IMR-90 (cell line): Measurements from ENCODE around the gene TRPM7. TPM values are rescaled to one million over a fixed set of nuclear protein-coding genes. Genes with fewer than 3 reads are reported as not detected.

Source experiments
- ATAC-seq: fragments of 200-7000 bp; cut with Tn5 transposase; 2 replicates; pipeline ENCODE4 v1.9.1; 2020; ENCODE audit warnings: low read depth, mild to moderate bottlenecking, moderate library complexity
- BruUV-seq: library from RNA; stranded (reverse); fragments of 400-500 nt; replicated peaks from 2 replicates; lab custom pipeline; 2021; lab: Mats Ljungman, UMichigan
- CTCF ChIA-PET: fragments of 300-600 bp; formaldehyde crosslinking; extraction: SDS; loops from one replicate; lab custom pipeline; 2021; ENCODE audit warnings: antibody characterized with exemption; lab: Yijun Ruan, JAX
- POLR2A ChIA-PET: fragments of 300-600 bp; sonication (Branson Sonifier 250); formaldehyde crosslinking; loops from one replicate; lab custom pipeline; 2022; ENCODE audit warnings: antibody characterized with exemption; ENCODE audit not compliant: unreplicated experiment; lab: Charles Lee
- DNase-seq: peaks from one replicate; pipeline ENCODE4 v3.0.0; 2013
- H2AFZ ChIP-seq: replicated peaks from 2 replicates; pipeline ENCODE3; 2013; ENCODE audit warnings: low read length, mild to moderate bottlenecking; ENCODE audit not compliant: poor library complexity
- H2AK5ac ChIP-seq: 2 replicates; pipeline ENCODE4 v1.6.1; 2013; ENCODE audit warnings: low read depth, low read length, inconsistent platforms
- H2AK9ac ChIP-seq: replicated peaks from 2 replicates; pipeline ENCODE3; 2013; ENCODE audit warnings: mild to moderate bottlenecking, low read depth, low read length, moderate library complexity; ENCODE audit not compliant: poor library complexity
- H2BK120ac ChIP-seq: 2 replicates; pipeline ENCODE4 v1.6.1; 2013; ENCODE audit warnings: low read depth, low read length, inconsistent platforms
- H2BK15ac ChIP-seq: 3 replicates; pipeline ENCODE4 v1.6.1; 2013; ENCODE audit warnings: low read depth, low read length, inconsistent platforms
- H2BK20ac ChIP-seq: 2 replicates; pipeline ENCODE4 v1.6.1; 2013; ENCODE audit warnings: low read depth, mild to moderate bottlenecking, inconsistent platforms, low read length, moderate library complexity
- H2BK5ac ChIP-seq: 2 replicates; pipeline ENCODE4 v1.6.1; 2013; ENCODE audit warnings: mild to moderate bottlenecking, low read depth, low read length, inconsistent platforms; ENCODE audit not compliant: poor library complexity, severe bottlenecking
- H3K14ac ChIP-seq: replicated peaks from 2 replicates; pipeline ENCODE4 v1.6.1; 2013; ENCODE audit warnings: low read depth, low read length, inconsistent platforms
- H3K18ac ChIP-seq: 2 replicates; pipeline ENCODE4 v1.6.1; 2013; ENCODE audit warnings: low read depth, low read length, control low read depth
- H3K23ac ChIP-seq: 2 replicates; pipeline ENCODE4 v1.6.1; 2013; ENCODE audit warnings: low read depth, low read length, inconsistent platforms
- H3K27ac ChIP-seq: 2 replicates; pipeline ENCODE4 v1.5.1; 2013; ENCODE audit warnings: mild to moderate bottlenecking, control low read depth, low read length; ENCODE audit not compliant: insufficient read depth
- H3K27me3 ChIP-seq: 2 replicates; pipeline ENCODE4 v1.6.1; 2013; ENCODE audit warnings: low read length; ENCODE audit not compliant: control insufficient read depth, insufficient read depth
- H3K36me3 ChIP-seq: 2 replicates; pipeline ENCODE4 v1.6.1; 2013; ENCODE audit warnings: low read length, mixed read lengths; ENCODE audit not compliant: control insufficient read depth, insufficient read depth
- H3K4ac ChIP-seq: 2 replicates; pipeline ENCODE4 v1.6.1; 2013; ENCODE audit warnings: low read depth, low read length, inconsistent platforms
- H3K4me1 ChIP-seq: 2 replicates; pipeline ENCODE4 v1.6.1; 2013; ENCODE audit warnings: low read length, mixed read lengths; ENCODE audit not compliant: control insufficient read depth, insufficient read depth
- H3K4me2 ChIP-seq: 2 replicates; pipeline ENCODE4 v1.6.1; 2013; ENCODE audit warnings: low read depth, mild to moderate bottlenecking, control low read depth, low read length, moderate library complexity
- H3K4me3 ChIP-seq: 2 replicates; pipeline ENCODE4 v1.5.1; 2013; ENCODE audit warnings: low read depth, mild to moderate bottlenecking, control low read depth, low read length, moderate library complexity; ENCODE audit not compliant: insufficient read depth
- H3K56ac ChIP-seq: 2 replicates; pipeline ENCODE4 v1.6.1; 2013; ENCODE audit warnings: low read length, inconsistent platforms; ENCODE audit not compliant: insufficient read depth; ENCODE audit errors: extremely low read depth
- H3K79me1 ChIP-seq, 2 experiments: 2 replicates each; pipeline ENCODE4 v1.6.1; 2013; ENCODE audit warnings: low read length in 2 of 2, inconsistent platforms in 1 of 2, low read depth in 1 of 2
- H3K9ac ChIP-seq: 2 replicates; pipeline ENCODE4 v1.6.1; 2013; ENCODE audit warnings: low read depth, low read length, control low read depth
- H3K9me1 ChIP-seq: 2 replicates; pipeline ENCODE4 v1.6.1; 2013; ENCODE audit warnings: low read length, inconsistent platforms; ENCODE audit not compliant: insufficient read depth
- H3K9me3 ChIP-seq: 2 replicates; pipeline ENCODE4 v1.6.1; 2013; ENCODE audit warnings: low read length; ENCODE audit not compliant: control insufficient read depth, insufficient read depth
- H4K20me1 ChIP-seq: 2 replicates; pipeline ENCODE4 v1.6.1; 2013; ENCODE audit warnings: low read length, inconsistent platforms; ENCODE audit not compliant: insufficient read depth
- H4K5ac ChIP-seq: 2 replicates; pipeline ENCODE4 v1.6.1; 2013; ENCODE audit warnings: mild to moderate bottlenecking, low read depth, low read length, control low read depth
- H4K8ac ChIP-seq, 2 experiments: 2 replicates each; pipeline ENCODE4 v1.6.1; 2013; ENCODE audit warnings: low read depth in 2 of 2, low read length in 2 of 2, control low read depth in 1 of 2, inconsistent platforms in 1 of 2
- H4K91ac ChIP-seq: 2 replicates; pipeline ENCODE4 v1.6.1; 2013; ENCODE audit warnings: low read depth, low read length, inconsistent platforms; ENCODE audit not compliant: insufficient read depth
- BHLHE40 ChIP-seq: fragments of 150-350 bp; IDR thresholded peaks from 2 replicates; pipeline ENCODE4 v1.6.1; 2016; ENCODE audit warnings: mild to moderate bottlenecking, low read depth, low read length
- CEBPB ChIP-seq: IDR thresholded peaks from 2 replicates; pipeline ENCODE4 v1.6.1; 2012; ENCODE audit warnings: low read depth, low read length, improper control_type of control experiment
- CHD1 ChIP-seq: IDR thresholded peaks from 2 replicates; pipeline ENCODE4 v1.6.1; 2012; ENCODE audit warnings: low read depth, low read length, improper control_type of control experiment
- FOS ChIP-seq: fragments of 150-350 bp; IDR thresholded peaks from 2 replicates; pipeline ENCODE4 v1.6.1; 2016; ENCODE audit warnings: low read depth, low read length
- MAFK ChIP-seq: IDR thresholded peaks from 2 replicates; pipeline ENCODE4 v1.6.1; 2012; ENCODE audit warnings: low read depth, low read length, improper control_type of control experiment
- MAZ ChIP-seq: IDR thresholded peaks from 2 replicates; pipeline ENCODE4 v1.6.1; 2012; ENCODE audit warnings: low read depth, mild to moderate bottlenecking, low read length, improper control_type of control experiment, moderate library complexity, borderline replicate concordance
- MXI1 ChIP-seq: IDR thresholded peaks from 2 replicates; pipeline ENCODE4 v1.6.1; 2012; ENCODE audit warnings: low read depth, mild to moderate bottlenecking, low read length, moderate library complexity, borderline replicate concordance
- NFE2L2 ChIP-seq: fragments of 150-350 bp; IDR thresholded peaks from 2 replicates; pipeline ENCODE4 v1.6.1; 2016; ENCODE audit warnings: low read depth, mild to moderate bottlenecking, low read length
- POLR2A ChIP-seq: IDR thresholded peaks from 2 replicates; pipeline ENCODE4 v1.6.1; 2012; ENCODE audit warnings: mild to moderate bottlenecking, low read depth, low read length
- RAD21 ChIP-seq: IDR thresholded peaks from 2 replicates; pipeline ENCODE4 v1.6.1; 2012; ENCODE audit warnings: low read length, improper control_type of control experiment
- RCOR1 ChIP-seq: IDR thresholded peaks from 2 replicates; pipeline ENCODE4 v1.6.1; 2012; ENCODE audit warnings: mild to moderate bottlenecking, low read length, improper control_type of control experiment; ENCODE audit not compliant: insufficient replicate concordance
- RFX5 ChIP-seq: IDR thresholded peaks from 2 replicates; pipeline ENCODE4 v1.8.0; 2012; ENCODE audit warnings: low read depth, mild to moderate bottlenecking, low read length, moderate library complexity
- SMC3 ChIP-seq: fragments of 150-350 bp; IDR thresholded peaks from 2 replicates; pipeline ENCODE4 v1.6.1; 2016; ENCODE audit warnings: low read depth, mild to moderate bottlenecking, antibody characterized with exemption, low read length, moderate library complexity
- WGBS, 2 experiments: methylation state at CpG; one replicate each; pipeline versions ENCODE4 v1.1.5 to v1.1.7; 2013; ENCODE audit warnings: missing lambda C conversion rate in 2 of 2; ENCODE audit not compliant: insufficient read length in 1 of 2; ENCODE audit errors: extremely low coverage in 2 of 2; 5-methylcytosine and 5-hydroxymethylcytosine counted together
- dilution Hi-C: fragments of 300-500 bp; cut with HindIII; formaldehyde crosslinking; loops from one replicate; pipeline ENCODE4 v1.14.3; 2018; ENCODE audit warnings: low sequenced_read_pairs; ENCODE audit not compliant: unreplicated experiment
- in situ Hi-C: fragments of 300-500 bp; cut with MboI; formaldehyde crosslinking; loops from 3 replicates; pipeline ENCODE4 v1.14.3; 2019; ENCODE audit warnings: low sequenced_read_pairs, inconsistent platforms, mixed read lengths
- intact Hi-C: fragments of 100-400 bp; cut with micrococcal nuclease; formaldehyde crosslinking; loops from 2 replicates; pipeline ENCODE4 v1.10.0; 2022
- polyA plus RNA-seq, 3 experiments: library from polyadenylated mRNA; depleted of rRNA; stranded (reverse); fragments of >200 nt; gene quantifications; 2 replicates each; pipeline ENCODE4 v1.2.3, GENCODE V29; 2012; ENCODE audit warnings: low replicate concordance in 1 of 3
- total RNA-seq: library from RNA; depleted of rRNA; stranded (reverse); fragments of >200 nt; gene quantifications from 2 replicates; pipeline ENCODE4 v1.2.3, GENCODE V29; 2012
- TF ChIP-seq, protein P1 (sequence below): conservative IDR thresholded peaks from 2 replicates; pipeline ENCODE4 v1.5.1; 2012; ENCODE audit warnings: mild to moderate bottlenecking, low read depth, low read length, improper control_type of control experiment
- TF ChIP-seq, protein P2 (sequence below): fragments of 150-350 bp; IDR thresholded peaks from 2 replicates; pipeline ENCODE4 v1.6.1; 2017; ENCODE audit warnings: mild to moderate bottlenecking, antibody characterized with exemption, low read length, low read depth
- TF ChIP-seq, protein P3 (sequence below): fragments of 150-350 bp; IDR thresholded peaks from 2 replicates; pipeline ENCODE4 v1.6.1; 2016; ENCODE audit warnings: low read depth, mild to moderate bottlenecking, low read length, moderate library complexity, borderline replicate concordance

Gene TRPM7
- total and polyA plus RNA-seq, 2 of the 4 experiments (the other 2 are of a cell fraction): 10.6 to 27.8 TPM

DNA sequence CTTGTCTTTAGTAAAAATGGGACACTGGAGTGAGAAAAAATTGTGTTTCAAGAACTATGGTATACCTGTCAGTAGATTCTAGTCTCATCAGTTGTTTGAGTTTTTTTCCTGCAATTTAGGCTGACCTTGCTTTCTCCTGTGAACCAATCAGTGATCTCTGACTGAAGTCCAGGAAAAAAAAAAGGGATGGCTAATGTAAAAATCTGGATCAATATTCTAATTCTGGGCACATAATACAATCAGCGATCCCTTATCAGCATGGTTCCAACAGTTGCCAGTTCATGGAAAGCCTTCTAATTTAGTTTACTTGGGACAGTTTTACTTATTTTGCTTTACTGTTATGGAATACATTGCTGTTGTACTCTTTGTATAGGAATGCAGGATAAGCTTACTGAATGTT is 17.0 kb downstream of the TRPM7 start:
- TF ChIP-seq, protein P1, sequence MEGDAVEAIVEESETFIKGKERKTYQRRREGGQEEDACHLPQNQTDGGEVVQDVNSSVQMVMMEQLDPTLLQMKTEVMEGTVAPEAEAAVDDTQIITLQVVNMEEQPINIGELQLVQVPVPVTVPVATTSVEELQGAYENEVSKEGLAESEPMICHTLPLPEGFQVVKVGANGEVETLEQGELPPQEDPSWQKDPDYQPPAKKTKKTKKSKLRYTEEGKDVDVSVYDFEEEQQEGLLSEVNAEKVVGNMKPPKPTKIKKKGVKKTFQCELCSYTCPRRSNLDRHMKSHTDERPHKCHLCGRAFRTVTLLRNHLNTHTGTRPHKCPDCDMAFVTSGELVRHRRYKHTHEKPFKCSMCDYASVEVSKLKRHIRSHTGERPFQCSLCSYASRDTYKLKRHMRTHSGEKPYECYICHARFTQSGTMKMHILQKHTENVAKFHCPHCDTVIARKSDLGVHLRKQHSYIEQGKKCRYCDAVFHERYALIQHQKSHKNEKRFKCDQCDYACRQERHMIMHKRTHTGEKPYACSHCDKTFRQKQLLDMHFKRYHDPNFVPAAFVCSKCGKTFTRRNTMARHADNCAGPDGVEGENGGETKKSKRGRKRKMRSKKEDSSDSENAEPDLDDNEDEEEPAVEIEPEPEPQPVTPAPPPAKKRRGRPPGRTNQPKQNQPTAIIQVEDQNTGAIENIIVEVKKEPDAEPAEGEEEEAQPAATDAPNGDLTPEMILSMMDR: no peak
- TF ChIP-seq CHD1 (no peak), MXI1 (no peak), SMC3 (no peak), RFX5 (no peak), NFE2L2 (no peak), MAFK (no peak), POLR2A (no peak), CEBPB (no peak), FOS (no peak), BHLHE40 (no peak), MAZ (no peak), RCOR1 (no peak), RAD21 (no peak)
- TF ChIP-seq, protein P2, sequence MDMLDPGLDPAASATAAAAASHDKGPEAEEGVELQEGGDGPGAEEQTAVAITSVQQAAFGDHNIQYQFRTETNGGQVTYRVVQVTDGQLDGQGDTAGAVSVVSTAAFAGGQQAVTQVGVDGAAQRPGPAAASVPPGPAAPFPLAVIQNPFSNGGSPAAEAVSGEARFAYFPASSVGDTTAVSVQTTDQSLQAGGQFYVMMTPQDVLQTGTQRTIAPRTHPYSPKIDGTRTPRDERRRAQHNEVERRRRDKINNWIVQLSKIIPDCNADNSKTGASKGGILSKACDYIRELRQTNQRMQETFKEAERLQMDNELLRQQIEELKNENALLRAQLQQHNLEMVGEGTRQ: no peak
- TF ChIP-seq, protein P3, sequence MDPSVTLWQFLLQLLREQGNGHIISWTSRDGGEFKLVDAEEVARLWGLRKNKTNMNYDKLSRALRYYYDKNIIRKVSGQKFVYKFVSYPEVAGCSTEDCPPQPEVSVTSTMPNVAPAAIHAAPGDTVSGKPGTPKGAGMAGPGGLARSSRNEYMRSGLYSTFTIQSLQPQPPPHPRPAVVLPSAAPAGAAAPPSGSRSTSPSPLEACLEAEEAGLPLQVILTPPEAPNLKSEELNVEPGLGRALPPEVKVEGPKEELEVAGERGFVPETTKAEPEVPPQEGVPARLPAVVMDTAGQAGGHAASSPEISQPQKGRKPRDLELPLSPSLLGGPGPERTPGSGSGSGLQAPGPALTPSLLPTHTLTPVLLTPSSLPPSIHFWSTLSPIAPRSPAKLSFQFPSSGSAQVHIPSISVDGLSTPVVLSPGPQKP: no peak
- Histone ChIP-seq H3K79me1 (peaks cover 22 to 66% of the 10 kb centered on the region in 2 experiments), H3K4me2 (no peak overlapping the region), H3K23ac (no peak overlapping the region), H2BK15ac (no peak overlapping the region), H4K8ac (no peak overlapping the region), H3K14ac (no peak overlapping the region), H3K9ac (no peak overlapping the region), H2BK20ac (no peak overlapping the region), H4K20me1 (peaks cover 14% of the 10 kb centered on the region), H2AK5ac (no peak overlapping the region), H3K4me1 (no peaks in the 10 kb centered on the region), H4K91ac (no peak overlapping the region), H3K27ac (no peak overlapping the region), H3K36me3 (peaks cover 4% of the 10 kb centered on the region; the same call in 1 of the 2 replicates), H3K27me3 (no peaks in the 10 kb centered on the region), H3K56ac (no peak overlapping the region), H3K9me1 (no peaks in the 10 kb centered on the region), H3K4ac (no peak overlapping the region), H4K5ac (no peak overlapping the region), H2AFZ (no peak overlapping the region), H3K9me3 (no peaks in the 10 kb centered on the region), H2BK120ac (no peak overlapping the region), H3K18ac (no peak overlapping the region), H3K4me3 (no peak overlapping the region), H2BK5ac (no peak overlapping the region), H2AK9ac (no peak overlapping the region)
- intact Hi-C loops: loop anchor here (10.0 kb wide), 1 partner anchor 525 kb away; no protein-coding TSS in a partner anchor
- DNase-seq (no peak), ATAC-seq (no peak)
- ChIA-PET CTCF (no interaction called here), POLR2A (no interaction called here)
- dilution Hi-C loops: no loop called here
- no CpG with 5 or more reads among the region's 1 CpG for WGBS, 2 experiments
- BruUV-seq: no TSS peak
- in situ Hi-C loops: no loop called here
